UCSD-AML1 (cell line): Measurements from ENCODE around the gene TSPAN18.

Experiments used
- DNase-seq: peaks from one replicate; lab custom pipeline; 2025; ENCODE audit not compliant: unreplicated experiment; lab: John Stamatoyannopoulos, UW

Gene TSPAN18

DNA sequence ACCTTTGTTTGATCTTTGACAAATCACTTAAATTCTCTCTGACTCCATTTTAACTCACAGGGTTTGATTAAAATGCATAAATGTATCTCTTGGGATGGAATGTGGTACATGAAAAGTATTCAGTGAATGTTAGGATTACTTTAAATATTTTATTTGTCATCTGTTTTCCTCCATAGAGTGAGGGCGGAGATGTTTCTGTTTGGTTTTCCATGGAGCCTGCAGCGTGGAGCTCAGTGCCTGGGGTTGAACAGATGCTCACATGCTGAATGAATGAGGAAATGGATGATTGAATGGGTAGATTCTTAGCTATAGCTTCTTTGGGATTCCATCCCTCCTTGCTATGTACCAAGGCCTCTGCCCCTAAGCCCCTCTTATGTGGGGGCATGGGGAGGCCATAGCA, 10.0 kb downstream of the TSPAN18 start:
- DNase-seq: no peak

DNA sequence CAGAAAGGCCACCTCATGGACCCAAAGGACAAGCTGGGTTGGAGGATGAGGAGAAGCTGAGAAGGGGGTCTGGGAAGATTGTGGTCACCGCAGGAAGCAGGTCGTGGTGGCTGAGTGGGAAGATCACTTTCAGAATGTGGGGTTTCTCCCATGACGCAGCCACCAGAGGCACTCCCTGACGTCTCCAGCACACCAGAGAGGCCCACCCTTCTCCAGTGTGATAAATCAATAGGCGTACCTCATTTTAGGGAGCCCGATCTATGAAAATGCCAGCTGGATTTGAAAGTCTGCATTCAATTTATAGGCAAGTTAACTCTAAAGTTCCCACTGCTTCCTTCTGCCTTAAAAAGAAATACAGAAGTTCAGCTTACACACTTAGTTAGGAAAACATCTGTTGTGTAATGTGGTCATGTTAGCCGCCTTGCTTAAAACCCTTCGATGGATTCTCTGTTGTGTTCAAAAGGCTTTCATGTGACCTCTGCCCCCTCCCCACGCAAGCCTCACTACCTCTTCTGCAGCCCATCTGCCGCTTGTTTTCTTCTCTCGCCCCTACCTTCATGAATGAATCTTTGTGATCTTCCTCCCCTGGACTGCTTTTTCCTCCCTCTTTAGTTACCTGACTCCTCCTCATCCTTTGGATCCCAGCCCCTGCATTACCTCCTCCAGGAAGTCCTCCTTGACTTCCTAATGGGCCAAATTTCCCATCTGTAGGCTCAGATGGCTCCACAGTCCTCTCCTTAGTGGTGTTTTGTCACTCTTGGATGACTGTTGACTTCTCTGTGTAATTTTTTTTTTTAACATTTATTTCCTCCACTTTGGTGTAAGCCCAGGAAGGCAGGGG, 10.7 kb downstream of the TSPAN18 start:
- no peak for DNase-seq

DNA sequence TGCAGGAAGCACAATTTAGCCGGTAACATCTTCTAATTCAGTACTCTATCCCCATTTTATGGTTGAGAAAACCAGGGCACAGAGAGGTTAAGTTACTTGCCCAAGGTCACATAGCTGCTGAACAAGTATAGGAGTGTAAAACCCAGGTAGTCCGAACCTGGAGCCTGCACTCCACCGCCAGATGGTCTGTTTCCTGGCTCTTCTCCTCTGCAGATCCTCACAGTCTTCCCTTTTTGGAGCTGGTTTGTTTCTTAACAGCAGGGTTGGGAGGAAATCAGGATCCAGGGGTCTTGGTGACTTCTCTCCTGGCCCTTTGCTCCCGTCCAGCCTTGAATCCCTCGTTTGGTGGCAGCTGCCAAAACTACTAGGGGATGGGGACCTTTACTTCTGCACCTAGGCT, 12.0 kb downstream of the TSPAN18 start:
- no peak for DNase-seq

DNA sequence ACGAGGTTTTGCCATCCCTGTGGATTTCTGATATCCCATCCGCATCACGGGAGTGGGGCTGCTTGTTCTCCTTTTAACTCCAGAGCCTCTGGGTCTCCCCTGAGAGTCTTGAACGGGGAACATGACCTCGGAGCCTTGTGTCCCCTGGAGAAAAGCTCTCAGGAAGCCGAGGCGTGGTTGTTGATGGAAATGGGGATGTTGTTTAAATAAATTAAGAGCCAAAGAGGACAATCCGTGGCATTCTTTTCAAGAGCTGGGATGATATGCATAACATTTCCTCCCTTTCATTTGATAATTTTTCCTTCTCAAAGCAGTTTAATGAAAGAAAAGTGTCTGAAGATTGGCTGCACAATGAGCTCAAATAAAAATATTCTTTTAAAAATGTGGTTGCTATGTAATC, 14.2 kb downstream of the TSPAN18 start:
- DNase-seq: no peak

DNA sequence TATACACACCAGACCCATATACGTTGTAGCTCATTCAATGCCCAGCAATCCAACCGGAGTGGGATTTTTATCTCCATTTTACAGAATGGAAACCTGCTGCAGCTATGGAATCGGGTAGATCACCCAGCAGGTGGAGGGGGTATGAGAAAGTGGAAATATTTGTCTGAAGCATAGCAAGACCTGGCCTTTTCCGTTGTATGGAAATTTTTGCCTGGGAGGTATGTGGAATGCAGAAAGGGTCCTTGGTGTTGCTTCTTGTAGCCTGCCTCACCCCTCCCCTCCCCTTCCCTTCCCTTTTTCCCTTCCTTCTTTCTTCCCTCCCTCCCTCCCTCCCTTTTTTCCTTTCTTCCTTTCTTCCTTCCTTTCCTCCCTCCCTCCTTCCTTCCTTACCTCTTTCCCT, 15.2 kb downstream of the TSPAN18 start:
- no peak for DNase-seq

DNA sequence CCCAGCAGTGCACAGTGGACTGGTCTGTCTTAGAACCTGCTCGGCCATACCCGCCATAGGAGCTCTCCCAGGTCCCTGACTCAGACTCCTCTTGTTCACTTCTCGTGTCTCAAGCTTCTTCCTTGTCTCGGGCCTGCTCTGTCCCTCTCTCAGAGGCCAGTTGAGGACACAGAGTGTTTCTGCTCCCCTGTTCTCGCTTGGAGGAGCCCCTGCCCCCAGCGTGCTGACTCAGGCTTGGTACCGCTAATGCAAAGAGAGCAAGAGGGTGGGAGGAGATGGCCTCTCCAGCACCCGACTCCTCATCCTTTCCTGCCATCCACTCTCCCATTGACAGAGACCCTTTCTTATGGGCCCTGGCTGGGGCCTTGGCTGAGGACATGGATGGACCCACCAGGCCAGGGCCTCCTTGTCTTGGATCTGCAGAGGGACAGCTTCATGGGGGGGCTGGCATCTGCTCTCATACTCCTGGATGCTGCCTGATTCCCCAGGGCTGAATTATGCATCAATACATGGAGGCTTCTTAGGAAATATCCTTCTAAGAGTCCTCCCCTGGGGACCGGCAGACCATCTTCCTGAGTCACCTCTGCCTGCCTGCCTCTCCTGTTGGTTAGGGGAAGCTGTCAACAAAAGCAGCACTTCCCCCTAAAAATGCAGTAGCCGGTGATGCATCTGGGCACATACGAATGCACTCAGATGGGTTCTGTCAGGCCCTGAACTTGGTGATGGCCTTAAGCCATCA, 15.9 kb downstream of the TSPAN18 start:
- DNase-seq: no peak

DNA sequence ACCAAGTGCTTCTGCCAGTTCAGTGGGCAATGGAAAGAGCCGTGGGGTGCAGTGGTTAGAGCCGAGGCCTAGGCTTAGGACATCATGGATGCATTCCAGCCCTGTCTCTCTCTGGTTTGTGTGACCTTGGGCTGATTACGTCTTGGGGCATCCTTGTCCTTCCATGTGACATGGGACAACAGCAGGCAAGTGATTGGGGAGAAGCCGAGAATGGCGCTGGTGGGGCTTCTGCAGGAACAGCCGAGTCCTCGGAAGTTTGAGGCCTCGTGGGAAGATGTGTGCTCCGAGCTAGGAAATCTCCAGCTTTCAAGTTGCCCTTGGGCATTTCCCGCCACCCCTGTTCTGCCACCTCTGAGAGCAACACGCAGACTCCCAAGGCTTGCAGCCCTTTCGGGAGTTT, 16.6 kb downstream of the TSPAN18 start:
- no peak for DNase-seq

DNA sequence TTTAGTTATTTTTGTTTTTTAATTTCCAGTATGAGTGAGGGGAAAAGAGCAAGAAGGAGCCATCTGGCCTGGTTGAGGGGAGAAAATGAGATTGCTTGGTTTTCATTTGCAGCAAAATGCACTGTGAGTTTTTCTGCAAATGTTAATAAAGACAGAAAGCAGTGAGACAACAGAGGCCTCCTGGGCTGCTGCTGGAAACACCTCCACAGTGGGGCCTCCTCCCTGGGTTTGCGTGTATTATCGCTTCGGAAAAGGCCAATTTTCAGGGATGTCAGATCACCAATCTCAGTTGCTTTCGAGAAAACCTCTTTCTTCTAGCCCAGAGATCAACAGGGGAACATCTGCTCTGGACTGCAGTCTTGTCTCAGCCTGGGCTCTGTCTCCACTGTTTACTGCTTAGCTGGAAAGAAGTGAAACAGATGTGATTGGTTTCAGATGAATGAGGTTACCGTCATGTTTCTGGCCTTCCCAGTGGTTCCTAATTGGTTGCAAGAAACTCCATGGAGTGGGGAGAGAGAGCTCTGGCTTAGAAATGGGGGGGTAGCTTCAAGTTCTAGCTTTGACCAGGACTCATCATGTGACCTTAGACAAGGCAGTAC, 17.3 kb downstream of the TSPAN18 start:
- DNase-seq: no peak

DNA sequence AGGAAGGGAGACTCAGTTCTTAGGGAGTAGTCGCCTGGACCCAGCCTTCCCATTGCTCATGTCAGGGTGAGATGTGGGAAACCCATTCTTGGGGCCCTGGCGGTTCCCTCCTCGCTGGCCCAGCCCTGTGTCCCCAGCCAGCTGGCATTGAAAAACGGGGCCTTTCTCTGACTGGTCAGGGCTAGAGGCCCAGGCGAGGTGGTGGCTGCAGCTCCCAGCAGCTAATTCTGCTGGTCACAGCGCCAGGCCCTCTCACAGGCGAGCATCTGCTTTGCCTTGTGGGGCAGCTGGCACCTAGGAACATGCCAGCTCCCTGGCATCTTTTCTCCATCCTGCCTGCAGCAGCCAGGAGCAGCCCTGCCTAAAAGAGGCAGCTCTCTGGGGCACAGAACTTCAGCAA, 20.1 kb downstream of the TSPAN18 start:
- DNase-seq: no peak

DNA sequence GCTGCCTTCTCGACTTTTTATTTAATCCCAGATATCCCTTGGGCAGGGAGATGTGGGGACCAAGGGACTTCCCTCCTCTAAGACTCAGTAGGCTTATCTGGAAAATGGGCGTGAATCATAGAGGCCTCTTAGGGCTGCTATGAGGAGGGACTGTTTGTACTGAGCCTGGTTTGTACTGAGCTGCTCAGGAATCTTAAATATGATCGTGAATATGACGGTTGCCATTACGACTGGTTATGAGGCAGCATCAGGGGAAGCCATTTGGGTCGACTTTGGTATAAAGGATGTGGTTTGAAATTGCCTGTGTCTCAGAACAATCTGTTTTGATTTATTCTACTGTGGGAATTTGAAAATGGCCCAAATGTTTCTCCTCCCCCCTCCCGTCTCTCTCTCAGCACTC, 20.6 kb downstream of the TSPAN18 start:
- no peak for DNase-seq

DNA sequence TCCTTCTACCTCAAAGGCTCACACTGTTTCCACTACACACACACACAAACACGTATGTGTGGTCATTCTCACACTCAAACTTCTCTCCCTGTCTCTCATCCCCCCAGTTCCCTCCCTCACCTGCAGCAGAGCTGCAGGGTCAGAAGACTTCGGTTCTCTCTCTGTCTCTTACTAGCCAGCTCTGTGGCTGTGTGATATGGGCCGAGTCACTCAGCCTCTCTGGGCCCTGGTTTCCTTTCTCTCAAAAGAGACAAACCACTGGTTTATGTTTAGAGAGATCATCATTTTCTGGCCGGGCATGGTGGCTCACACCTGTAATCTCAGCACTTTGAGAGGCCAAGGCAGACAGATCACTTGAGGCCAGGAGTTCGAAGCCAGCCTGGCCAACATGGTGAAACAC, 21.1 kb downstream of the TSPAN18 start:
- no peak for DNase-seq

DNA sequence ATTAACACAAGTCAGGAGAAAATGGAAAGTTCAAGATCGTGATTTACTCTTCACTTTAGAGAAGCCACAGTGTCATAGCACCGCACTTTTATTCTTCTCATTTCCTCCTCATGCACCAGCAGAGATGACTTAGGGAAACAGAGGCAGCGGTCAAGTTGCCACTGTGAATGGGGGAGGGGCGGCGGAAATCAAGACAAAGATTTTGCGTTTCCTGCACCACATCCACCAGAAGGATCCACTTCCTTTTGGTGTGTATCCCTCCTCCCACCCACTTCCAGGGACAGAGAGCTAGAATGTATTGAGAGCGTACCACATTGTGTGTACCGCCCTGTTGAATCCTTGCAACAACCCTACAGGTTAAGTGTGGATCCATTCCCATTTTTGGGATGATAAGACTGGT, 21.8 kb downstream of the TSPAN18 start:
- DNase-seq: no peak

DNA sequence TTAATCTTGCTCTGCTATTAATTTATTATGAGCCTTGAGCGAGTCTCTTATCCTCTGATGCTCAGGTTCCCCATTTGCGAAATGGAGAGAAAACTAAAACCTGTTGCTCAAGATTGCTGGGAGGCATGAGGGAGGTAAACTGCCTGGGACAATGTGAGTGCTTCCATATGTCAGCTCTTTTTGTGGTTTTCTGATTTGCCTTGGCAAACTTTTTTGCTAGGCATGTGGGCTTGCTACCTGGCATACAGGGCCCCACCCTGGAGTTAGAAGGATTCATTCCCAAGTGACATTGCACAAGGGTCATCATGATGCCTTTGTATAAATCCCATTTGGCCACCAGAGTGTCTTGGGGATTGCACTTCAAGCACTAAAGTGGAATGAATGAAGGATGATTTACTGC, 22.4 kb downstream of the TSPAN18 start:
- DNase-seq: no peak

DNA sequence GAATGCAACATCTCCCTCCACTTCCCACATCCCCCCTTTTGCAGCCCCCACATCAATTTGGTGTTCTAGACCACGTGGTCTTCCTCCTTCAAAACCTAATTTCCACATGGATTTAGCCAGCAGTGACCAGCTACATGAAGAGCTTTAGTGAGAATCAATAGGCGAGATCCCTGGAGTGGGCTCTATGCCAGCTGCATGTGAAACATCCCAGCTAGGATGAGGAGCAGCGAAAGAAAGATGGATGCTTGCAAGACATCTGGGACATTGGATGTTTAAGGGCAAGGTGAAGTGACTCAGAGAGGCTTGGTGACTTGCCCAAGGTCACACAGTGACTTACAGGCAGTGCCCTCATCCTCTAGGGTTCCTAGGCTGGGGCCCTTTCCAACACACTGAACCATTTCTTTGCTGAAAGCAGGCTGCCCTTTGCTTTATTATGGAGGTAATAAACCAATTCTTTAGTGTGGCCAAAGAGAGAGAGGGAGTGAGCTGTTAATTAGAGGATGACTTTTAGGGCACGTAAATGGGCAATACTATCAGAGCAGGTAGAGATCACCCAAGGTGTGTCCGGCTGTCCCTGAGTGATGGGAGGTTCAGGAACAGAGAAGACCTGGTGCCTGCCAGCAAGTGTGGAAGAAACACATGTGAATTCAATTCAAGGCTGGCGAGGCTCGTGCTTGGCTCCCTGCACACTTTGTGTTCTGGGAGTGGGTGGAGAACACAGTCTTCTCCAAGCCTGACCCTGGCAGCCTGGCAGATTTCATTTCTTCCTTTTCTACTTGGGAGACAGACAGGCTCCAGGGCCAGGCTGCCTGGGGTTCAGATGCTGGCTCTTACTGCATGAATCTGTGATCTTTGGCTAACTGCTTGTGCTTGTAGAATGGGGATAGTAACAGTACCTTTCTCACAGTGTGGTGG, 24.0 kb downstream of the TSPAN18 start:
- no peak for DNase-seq

DNA sequence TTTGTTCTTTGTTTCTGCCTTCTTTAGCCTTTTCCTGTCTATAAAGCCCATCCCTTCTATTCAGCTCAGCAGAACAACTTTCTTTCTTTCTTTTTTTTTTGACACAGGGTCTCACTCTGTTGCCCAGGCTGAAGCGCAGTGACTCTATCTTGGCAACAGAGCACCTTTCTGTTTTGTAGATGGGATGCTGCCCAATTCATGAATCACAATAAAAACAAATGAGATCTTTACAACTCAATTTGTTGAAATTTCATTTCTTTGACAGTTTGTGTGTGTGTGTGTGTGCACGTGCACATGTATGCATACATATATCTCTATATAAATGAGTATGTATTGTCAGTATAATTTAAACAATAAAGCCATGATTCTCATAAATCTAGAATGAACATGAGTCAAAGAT, 25.5 kb downstream of the TSPAN18 start:
- DNase-seq: no peak

DNA sequence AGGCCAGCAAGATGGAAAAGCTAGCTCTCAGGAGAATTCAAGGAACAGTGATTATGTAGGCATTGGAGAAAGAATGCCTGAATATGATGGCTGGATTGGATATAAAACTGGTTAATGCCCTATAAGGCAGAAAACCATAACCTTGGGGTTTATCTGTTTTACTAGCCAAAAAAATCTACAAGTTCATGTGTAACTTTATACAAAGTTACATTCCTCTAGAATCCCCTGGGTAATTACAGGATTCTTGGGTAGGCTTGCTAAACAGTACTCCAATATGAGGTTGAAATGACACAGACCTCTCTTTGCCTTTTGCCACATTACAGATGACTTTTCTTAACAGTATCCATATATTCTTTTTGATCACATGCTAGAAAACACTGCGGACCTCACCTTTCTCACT, 26.0 kb downstream of the TSPAN18 start:
- no peak for DNase-seq

DNA sequence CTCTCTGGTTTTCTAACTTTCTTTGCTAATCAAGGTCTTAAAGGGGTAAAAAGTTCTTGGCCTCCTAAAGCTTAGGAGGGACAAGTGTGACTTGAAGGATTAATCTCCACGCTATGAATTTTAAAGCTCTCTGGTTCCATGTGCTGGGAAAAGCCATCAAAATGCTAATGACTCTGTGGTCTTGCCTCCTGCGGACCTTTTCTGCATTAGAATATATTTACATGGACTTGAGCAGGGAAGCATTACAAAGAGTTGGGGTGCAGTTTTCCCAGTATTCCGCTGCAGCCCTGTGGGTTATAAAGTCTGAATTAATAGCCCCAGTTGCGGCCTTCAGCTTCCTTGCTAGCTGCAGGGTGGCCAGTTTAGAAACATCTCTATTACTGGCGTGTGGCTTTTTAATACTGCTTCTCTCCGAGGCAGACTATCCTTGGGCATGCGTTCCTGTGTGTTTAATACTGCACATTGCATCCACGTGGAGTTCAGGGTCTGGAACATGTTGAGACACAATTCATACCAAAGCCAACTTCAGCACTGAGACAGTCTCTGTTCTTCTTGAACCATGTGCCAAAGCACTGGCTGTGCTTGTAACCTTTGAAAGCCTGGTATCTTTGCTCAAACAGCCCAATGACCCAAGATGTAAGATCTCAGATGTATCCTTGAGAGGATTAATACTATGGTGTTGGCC, 27.3 kb downstream of the TSPAN18 start:
- DNase-seq: no peak

DNA sequence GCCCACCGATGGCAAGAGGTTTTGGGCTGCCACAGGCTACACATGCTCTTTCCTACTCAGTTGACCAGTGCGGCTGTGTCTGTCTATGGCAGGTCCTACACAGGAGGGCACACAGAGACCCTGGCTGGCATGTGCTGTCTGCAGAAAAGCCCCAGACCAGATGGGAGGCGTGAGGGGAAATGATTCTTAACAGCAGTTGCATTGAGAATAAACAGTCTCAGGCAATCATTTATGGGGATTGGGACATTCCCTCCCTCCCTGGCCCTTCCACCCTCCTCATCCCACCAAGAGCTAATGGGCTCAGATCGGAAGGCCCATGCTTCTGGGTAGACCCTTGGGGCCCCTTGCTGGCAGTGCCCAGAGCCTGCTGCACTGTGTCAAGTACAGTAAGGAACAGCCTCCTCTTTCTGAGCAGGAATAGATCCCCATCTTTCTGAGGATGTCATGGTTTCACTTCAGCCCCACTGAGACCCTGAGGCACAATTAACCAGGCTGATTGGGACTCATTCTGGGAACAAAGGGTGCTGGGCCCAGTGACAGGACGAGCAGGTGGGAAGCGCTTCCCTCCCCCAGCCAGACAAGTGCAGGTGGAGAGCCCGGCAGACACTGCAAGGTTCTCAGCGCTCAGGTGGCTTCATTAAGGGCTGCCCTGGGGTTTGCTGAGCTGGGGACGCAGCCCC, 28.3 kb downstream of the TSPAN18 start:
- no peak for DNase-seq

DNA sequence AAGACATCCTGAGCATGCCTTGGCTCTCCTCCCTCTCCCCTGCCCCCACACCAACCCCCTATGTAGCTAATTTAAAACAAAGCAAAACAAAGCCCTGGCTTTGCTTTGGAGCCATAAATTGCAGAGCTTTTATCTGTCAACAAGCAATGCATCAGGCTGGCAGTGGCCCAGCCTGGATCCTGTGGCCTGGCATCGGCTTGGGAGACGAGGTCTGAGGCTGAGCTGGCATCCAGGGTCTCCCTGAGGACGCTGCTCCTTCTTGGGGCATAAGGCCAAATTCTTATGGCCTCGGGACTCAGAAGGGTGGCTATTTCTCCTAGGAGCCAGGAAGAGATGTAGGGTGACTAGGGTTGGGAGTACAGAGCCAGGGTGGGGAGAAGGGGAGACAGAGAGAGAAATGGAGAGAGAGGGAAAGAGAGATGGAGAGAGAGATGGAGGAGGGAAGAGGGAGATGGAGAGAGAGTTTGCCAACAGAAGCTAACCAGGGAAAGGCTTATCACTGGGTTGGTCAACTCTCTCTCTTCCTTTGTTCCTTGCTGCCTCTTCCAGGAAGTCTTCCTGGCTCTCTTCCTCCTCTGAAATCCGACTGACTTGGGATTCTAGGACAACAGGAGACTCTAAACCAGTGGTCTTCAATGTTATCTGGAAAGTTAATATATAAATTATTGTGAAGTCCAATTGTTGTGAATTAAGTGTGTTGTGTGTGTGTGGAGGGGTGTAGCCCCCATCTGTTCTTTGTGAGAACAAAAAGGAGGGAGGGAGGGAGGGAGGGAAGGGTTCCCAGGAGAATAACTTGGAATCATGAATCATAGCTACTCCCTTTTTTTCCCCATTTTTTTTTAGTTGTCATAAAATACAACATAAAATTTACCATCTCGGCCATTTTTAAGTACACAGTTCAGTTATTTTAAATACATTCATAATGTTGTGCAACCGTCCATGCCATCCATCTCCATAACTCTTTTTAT, 29.1 kb downstream of the TSPAN18 start:
- no peak for DNase-seq
